NCI-H128 (cell line): ENCODE results near the gene CYS1.

Experiments used
- DNase-seq: peaks from one replicate; lab custom pipeline; 2025; ENCODE audit not compliant: unreplicated experiment; lab: John Stamatoyannopoulos, UW

Gene CYS1

GRCh38 chr2:10052216-10052615, 28.0 kb downstream of the CYS1 start:
- DNase-seq, result no peak

DNA sequence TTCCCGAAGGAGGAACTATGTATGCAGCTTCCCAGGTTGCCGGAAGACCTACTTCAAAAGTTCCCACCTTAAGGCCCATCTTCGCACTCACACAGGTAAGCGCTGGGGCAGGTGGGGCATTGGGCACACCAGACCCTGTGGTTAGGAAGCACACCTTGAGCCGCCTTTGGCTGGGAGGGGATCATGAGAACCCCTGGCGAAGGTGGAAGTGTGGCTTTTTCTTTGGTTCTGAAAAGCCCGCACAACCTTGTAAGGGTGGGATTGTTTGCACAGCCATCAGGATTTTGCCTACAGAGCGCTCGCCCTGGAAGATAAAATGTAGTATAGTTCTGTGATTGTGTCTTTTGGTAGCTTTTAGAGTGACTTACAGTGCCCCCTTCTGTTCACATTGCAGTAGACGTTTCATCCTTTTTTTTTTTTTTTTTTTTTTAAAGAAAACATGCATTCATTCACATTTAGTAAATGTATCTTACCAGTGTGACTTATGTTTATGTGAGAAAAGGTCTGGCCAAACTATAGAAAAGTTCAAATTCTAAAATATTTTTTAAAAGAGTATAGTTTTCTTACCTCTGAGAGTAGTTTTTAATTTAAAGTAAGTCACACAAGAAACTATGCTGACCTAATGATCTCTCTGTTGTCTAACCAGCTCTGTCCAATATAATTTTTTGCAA, 31.6 kb downstream of the CYS1 start:
- DNase-seq, result no peak

- no peak for DNase-seq
These were observed 32.4 kb downstream of the CYS1 start for GRCh38 chr2:10047616-10048500.

DNA sequence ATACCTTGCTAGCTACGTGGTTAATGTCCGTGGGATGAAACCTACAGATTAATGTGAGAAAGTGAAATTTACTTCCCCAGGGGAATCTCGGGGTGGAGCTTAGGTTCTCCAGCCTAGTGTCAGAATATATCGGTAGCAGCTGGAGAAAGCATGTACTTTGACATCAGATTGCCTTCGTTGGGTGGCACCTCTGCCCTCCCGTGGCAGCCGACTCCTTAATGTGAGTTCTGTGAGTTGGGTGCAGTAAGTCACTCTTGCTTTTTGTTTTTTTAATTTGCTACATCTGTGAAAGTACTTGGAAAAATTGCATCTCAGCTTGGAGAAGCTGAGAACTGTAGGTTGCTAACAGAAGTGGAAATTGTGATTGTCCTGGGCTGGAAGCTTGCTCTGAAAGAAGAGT, 33.3 kb downstream of the CYS1 start:
- DNase-seq, result no peak

DNA sequence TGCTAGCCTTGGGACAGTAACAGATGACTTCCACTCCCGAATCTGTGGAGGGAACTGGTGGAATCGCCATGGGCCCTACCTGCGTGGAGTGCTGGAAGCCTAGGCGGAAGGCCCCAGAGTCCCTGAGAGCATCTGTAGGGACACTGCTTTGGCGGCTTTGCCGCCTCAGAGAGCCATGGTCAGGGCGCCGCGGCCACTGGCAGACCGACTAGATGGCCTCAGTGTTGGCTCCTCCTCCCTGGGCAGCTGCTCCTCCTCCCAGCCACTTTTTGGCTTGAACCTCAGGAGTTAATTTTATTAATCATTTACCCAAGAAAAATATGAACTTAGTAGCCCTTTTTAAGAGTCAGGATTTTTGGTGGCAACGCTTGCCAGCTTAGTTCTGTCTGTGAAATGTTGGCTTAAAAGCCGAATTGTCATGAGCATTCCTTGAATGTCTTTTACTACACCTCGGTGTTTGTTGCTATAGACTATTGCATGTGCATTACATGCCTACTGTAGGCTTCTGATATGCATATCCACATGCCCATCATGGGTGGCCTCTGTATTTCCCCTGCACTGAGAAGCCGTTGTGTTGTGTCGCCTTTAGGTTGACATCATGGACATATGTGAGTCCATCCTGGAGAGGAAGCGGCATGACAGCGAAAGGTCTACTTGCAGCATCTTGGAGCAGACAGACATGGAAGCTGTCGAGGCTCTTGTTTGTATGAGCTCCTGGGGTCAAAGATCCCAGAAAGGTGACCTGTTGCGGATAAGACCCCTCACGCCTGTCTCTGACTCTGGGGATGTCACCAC, 34.5 kb downstream of the CYS1 start:
- no peak for DNase-seq

DNA sequence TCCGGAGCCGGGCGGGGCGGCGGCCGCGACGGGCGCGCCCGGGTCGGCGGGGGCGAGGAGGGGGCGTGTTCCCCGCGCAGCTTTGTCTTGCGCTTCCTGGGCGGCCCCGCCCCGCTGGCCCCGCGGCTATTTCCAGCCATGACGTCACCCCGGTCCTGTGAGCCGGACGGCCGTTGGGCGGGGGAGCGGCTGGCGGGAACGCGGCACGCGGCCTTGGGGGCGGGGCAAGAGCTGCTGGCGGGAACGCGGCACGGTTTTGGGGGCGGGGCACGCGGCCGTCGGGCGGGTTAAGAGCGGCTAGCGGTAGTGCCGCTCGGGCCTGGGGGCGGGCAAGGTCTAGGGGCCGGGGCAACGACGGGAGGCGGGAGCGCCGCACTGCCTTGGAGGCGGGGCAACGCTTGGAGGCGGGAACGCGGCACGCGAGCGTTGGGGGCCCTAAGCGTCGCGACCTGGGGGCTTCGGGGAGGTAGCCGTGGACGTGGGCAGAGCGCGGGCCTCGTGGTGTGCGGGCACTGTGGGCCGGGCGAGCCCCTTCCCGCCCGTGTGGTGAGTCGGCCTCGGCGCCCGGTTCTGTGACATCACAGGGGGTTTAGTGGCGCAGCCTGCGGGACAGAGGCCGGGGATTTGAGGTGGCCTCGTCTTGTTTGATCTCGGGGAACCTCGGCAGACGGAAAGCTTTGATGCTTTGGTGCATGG, 36.2 kb downstream of the CYS1 start:
- DNase-seq, result peak; percentile 76

DNA sequence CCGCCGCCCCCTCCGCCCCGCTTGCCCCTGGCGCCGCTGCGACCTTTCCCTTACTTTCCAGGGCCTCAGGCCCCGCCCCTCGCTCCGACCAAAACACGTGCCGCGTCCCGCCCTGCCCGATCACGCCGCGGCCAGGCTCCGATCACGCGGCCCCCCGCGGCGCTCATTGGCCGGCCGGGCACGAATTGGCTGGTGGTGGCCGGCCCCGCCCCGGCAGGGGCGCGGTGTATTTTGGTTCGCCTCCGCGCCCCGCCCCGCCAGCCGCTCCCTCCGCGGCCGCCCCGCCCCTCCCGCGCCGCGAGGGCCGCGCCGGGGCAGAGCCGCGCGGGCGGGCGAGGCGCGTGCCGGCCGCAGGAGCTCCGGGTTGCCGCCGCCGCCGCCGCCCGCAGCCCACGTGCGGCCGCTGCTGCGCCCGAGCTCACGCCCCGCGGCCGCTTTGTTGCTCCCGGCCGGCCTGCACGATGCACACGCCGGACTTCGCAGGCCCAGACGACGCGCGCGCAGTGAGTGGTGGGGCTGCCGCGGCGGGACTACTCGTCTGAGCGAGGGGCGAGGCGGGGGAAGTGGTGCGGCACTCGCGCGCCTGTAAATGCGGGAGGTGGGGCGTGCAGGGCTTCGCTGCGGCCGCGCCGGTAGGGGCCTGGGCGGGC, 36.8 kb downstream of the CYS1 start, which contains the start of gene KLF11:
KLF11 (plus strand) TSS at position 295 of the 650 bp plus-strand sequence; CDS start at position 462, 167 bp downstream.
- peak; percentile 89 for DNase-seq

DNA sequence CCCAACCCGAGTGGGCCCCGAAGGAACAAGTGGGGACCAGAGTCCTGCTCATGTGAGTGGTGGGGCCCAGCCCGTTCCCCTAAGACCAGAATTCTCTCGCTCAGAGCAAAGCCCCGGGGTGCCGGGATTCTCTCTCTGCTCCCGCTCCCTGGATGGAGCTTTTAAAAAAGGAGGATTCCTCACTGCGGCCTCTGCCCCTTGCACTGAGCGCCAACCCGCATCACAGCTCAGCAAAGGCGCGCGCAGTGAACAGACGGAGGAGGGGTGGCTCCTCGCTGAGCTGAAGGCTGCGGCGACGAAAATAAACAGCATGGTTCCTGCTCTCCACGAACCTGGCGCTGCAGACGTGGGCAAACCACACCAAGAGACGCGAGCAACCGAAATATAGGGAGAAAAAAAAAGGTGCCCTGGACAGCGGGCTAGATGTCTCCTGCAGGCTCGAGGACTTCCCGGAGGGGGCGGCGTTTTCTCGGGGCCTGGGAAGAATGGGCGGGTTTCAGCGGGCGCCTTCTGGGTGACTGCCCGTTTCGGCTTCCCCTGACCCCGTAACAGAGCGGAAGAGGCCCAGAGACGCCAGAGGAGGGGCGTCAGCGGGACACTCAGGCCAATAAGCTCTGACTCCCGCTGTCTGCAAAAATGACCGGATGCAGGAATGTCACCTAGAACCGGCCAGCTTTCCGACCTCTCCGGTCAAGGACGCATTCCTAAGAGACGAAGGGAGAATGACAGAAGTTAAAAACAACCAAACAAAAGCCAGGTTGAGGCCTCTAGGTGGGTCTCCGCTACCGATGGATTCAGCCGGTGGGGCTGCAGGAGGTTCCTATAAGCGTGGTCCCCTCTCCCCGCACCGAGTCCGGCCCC, 37.7 kb downstream of the CYS1 start:
- no peak for DNase-seq

- no peak for DNase-seq
These were observed 38.5 kb downstream of the CYS1 start for GRCh38 chr2:10041711-10042110.

DNA sequence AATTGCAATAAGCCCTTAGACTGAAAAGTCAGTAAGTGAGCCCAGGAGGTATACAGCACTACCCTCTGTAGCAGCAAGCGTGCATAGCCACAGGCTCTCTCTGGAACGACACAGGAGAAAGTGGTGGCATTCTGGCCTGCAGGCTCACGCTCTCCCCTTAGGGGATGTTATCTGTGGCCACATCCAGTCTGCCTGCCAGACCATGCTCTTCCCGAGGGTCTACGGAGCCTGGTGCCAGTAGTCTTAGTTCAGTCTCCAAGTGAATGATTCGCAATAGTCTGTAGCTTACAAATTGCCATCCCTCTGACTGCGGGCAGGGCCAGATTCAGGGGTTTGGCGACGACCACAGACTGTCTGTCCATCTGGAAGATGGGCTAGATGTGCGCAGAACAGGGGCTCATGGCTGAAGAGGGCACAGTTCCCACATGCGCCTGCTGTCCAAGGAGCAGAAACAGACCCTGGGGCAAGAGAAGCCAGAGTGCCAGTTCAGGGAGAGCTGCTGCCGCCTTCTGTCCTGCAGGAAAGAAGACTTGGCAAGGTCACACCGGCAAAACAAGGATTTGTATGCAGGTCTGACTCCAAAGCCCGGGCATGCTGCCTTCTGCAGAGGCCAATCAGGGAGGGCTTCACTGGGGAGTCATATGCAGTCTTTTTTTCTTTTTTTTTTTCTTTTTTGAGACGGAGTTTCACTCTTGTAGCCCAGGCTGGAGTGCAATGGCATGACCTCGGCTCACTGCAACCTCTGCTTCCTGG, 40.4 kb downstream of the CYS1 start:
- no peak for DNase-seq

- DNase-seq, result no peak
These were observed 41.5 kb downstream of the CYS1 start for GRCh38 chr2:10038716-10039115.

DNA sequence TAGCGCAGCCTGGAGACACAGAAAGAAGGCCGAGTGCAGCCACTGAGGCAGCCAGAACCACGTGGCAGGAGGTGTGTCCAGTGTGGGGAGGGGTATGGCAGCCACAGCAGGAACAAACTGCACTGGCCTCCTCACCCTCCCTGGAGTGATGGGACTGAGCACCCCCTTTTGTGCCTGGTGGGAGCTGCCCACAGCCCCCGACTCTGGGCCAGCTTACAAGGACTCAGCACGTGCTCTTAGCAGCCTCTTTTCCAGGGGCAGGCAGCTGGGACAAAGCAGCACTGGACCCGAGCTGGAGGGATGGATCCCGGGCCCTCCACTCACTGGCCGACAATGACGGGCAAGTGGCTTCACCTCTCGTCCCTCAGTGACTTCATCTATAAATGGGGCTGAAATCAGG, 42.1 kb downstream of the CYS1 start:
- no peak for DNase-seq

- DNase-seq, result no peak
These were observed 43.9 kb downstream of the CYS1 start for GRCh38 chr2:10036095-10036884.

DNA sequence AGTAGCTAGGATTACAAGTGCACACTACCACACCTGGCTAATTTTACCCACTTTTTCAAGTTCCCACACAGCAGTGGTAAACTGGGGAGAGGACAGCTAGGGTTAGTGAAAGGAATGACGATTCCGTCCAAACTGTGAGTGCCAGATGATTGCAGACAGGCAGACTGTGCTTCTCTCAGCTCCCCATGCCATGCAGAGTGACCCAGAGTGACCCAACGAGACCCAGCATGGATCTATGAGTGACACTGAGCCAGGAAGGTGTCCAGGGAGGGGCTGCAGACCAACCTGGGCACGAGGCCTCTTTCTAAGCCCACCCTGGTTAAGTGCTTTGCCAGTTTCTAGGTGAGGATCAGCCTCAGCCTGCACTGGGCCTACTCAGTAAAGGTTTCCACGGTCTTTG, 44.6 kb downstream of the CYS1 start:
- DNase-seq, result no peak

DNA sequence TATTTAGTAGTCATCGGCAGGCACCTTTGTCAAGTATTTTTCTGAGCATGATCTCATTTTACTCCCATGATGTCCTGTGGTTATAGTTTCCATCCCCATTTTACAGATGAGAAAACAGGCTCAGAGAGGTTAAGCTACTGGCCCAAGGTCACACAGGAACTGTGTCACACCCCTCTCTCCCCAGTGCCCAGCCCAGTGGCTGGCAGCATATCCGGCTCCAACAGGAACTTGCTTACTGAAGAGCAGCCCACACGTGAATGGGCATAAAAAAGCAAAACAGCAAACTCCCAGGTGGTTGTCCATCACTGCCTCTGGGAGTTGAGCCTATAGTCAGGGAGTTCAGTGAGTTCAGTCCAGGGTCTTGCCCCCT, 45.2 kb downstream of the CYS1 start:
- DNase-seq, result no peak

- no peak for DNase-seq
These were observed 45.7 kb downstream of the CYS1 start for GRCh38 chr2:10034333-10035052.

GRCh38 chr2:10033251-10034006, 46.8 kb downstream of the CYS1 start:
- DNase-seq, result no peak
